ENCODE measurements around the gene LRRC8B. TPM values are rescaled to one million over a fixed set of nuclear protein-coding genes. Genes with fewer than 3 reads are reported as not detected.

The LRRC8B gene
- total and polyA plus RNA-seq, 2 of the 8 experiments (the other 6 are each of a cell fraction or from before 2014, with no cell fraction given) = 18.4 to 29.2 TPM

- no peak for TF ChIP-seq TEAD4 (IDR thresholded peaks at IDR 0.05; ENCODE audit: low read depth, low read length)
- TF ChIP-seq SIRT6 (IDR thresholded peaks at IDR 0.05; ENCODE audit: low read length) = no peak
- TF ChIP-seq POLR2AphosphoS5 (IDR thresholded peaks at IDR 0.05; ENCODE audit: low read depth, low read length) = no peak
- TF ChIP-seq KDM1A (IDR thresholded peaks at IDR 0.05; ENCODE audit: borderline replicate concordance, low read length) = no peak
- TF ChIP-seq ASH2L (IDR thresholded peaks at IDR 0.05; ENCODE audit: low read length) = no peak
- no peak for TF ChIP-seq TAF7 (optimal IDR thresholded peaks at IDR 0.05; ENCODE audit: borderline replicate concordance, low read depth, low read length)
- TF ChIP-seq SP2 (IDR thresholded peaks at IDR 0.05; ENCODE audit: low read length) = no peak
- TF ChIP-seq, protein P1, sequence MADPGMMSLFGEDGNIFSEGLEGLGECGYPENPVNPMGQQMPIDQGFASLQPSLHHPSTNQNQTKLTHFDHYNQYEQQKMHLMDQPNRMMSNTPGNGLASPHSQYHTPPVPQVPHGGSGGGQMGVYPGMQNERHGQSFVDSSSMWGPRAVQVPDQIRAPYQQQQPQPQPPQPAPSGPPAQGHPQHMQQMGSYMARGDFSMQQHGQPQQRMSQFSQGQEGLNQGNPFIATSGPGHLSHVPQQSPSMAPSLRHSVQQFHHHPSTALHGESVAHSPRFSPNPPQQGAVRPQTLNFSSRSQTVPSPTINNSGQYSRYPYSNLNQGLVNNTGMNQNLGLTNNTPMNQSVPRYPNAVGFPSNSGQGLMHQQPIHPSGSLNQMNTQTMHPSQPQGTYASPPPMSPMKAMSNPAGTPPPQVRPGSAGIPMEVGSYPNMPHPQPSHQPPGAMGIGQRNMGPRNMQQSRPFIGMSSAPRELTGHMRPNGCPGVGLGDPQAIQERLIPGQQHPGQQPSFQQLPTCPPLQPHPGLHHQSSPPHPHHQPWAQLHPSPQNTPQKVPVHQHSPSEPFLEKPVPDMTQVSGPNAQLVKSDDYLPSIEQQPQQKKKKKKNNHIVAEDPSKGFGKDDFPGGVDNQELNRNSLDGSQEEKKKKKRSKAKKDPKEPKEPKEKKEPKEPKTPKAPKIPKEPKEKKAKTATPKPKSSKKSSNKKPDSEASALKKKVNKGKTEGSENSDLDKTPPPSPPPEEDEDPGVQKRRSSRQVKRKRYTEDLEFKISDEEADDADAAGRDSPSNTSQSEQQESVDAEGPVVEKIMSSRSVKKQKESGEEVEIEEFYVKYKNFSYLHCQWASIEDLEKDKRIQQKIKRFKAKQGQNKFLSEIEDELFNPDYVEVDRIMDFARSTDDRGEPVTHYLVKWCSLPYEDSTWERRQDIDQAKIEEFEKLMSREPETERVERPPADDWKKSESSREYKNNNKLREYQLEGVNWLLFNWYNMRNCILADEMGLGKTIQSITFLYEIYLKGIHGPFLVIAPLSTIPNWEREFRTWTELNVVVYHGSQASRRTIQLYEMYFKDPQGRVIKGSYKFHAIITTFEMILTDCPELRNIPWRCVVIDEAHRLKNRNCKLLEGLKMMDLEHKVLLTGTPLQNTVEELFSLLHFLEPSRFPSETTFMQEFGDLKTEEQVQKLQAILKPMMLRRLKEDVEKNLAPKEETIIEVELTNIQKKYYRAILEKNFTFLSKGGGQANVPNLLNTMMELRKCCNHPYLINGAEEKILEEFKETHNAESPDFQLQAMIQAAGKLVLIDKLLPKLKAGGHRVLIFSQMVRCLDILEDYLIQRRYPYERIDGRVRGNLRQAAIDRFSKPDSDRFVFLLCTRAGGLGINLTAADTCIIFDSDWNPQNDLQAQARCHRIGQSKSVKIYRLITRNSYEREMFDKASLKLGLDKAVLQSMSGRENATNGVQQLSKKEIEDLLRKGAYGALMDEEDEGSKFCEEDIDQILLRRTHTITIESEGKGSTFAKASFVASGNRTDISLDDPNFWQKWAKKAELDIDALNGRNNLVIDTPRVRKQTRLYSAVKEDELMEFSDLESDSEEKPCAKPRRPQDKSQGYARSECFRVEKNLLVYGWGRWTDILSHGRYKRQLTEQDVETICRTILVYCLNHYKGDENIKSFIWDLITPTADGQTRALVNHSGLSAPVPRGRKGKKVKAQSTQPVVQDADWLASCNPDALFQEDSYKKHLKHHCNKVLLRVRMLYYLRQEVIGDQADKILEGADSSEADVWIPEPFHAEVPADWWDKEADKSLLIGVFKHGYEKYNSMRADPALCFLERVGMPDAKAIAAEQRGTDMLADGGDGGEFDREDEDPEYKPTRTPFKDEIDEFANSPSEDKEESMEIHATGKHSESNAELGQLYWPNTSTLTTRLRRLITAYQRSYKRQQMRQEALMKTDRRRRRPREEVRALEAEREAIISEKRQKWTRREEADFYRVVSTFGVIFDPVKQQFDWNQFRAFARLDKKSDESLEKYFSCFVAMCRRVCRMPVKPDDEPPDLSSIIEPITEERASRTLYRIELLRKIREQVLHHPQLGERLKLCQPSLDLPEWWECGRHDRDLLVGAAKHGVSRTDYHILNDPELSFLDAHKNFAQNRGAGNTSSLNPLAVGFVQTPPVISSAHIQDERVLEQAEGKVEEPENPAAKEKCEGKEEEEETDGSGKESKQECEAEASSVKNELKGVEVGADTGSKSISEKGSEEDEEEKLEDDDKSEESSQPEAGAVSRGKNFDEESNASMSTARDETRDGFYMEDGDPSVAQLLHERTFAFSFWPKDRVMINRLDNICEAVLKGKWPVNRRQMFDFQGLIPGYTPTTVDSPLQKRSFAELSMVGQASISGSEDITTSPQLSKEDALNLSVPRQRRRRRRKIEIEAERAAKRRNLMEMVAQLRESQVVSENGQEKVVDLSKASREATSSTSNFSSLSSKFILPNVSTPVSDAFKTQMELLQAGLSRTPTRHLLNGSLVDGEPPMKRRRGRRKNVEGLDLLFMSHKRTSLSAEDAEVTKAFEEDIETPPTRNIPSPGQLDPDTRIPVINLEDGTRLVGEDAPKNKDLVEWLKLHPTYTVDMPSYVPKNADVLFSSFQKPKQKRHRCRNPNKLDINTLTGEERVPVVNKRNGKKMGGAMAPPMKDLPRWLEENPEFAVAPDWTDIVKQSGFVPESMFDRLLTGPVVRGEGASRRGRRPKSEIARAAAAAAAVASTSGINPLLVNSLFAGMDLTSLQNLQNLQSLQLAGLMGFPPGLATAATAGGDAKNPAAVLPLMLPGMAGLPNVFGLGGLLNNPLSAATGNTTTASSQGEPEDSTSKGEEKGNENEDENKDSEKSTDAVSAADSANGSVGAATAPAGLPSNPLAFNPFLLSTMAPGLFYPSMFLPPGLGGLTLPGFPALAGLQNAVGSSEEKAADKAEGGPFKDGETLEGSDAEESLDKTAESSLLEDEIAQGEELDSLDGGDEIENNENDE (IDR thresholded peaks at IDR 0.05; ENCODE audit: insufficient replicate concordance, low read length) = no peak
These were observed 21.7 kb downstream of the LRRC8B start (continued) for GRCh38 chr1:89546082-89546889.

Data from H1 (cell line).